ENCODE measurements around the gene TAF1L.

TAF1L gene

GRCh38 chr9:32587901-32588300, 47.6 kb downstream of the TAF1L start:
- FAIRE-seq, result no peak

- FAIRE-seq, result no peak
Observed at GRCh38 chr9:32584784-32585183, 50.7 kb downstream of the TAF1L start.

- FAIRE-seq, result peak; percentile 3
Observed at GRCh38 chr9:32581512-32582143, 53.8 kb downstream of the TAF1L start.

GRCh38 chr9:32580631-32581300, 54.7 kb downstream of the TAF1L start:
- FAIRE-seq, result no peak

- FAIRE-seq, result peak; percentile 83
Observed at GRCh38 chr9:32579706-32580331, 55.6 kb downstream of the TAF1L start.
